HG03354 (cell line): ENCODE measurements around the gene PLA2G12B.

Experiments used
- ATAC-seq: cut with Tn5 transposase; IDR thresholded peaks from one replicate; pipeline ENCODE4 v1.9.1; 2021; ENCODE audit warnings: mild to moderate bottlenecking; ENCODE audit not compliant: unreplicated experiment, poor library complexity, severe bottlenecking

Gene PLA2G12B

DNA sequence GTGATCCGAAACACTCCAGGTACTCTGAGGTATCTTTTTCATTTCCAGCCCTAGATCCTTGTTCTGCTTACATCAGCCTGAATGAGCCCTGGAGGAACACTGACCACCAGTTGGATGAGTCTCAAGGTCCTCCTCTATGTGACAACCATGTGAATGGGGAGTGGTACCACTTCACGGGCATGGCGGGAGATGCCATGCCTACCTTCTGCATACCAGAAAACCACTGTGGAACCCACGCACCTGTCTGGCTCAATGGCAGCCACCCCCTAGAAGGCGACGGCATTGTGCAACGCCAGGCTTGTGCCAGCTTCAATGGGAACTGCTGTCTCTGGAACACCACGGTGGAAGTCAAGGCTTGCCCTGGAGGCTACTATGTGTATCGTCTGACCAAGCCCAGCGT, 56.0 kb downstream of the PLA2G12B start:
- ATAC-seq, result no peak

- ATAC-seq, result no peak
These were observed 59.3 kb downstream of the PLA2G12B start for GRCh38 chr10:72895236-72895850.

GRCh38 chr10:72893136-72893798, 61.3 kb downstream of the PLA2G12B start, which contains the start of gene OIT3:
OIT3 (plus strand) TSS chr10:72893739; CDS start chr10:72893799, 60 bp downstream.
- no peak for ATAC-seq

GRCh38 chr10:72890086-72890485, 64.5 kb downstream of the PLA2G12B start:
- no peak for ATAC-seq

DNA sequence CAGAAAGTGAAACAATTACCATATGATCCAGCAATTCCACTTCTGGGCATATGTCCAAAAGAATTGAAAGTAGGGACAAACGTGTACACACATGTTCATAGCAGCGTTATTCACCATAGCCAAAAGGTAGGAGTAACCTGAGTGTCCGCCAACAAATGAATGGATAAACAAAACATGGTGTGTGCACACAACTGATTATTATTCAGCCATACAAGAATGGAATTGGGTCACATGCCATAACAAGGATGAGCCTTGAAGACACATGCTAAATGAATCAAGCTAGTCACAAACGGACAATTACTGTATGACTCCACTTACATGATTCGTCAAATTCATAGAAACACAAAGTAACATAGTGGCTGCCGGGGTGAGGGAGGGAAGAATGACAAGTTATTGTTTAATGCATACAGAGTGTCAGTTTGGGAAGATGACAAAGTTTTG, 65.2 kb downstream of the PLA2G12B start:
- ATAC-seq, result no peak

DNA sequence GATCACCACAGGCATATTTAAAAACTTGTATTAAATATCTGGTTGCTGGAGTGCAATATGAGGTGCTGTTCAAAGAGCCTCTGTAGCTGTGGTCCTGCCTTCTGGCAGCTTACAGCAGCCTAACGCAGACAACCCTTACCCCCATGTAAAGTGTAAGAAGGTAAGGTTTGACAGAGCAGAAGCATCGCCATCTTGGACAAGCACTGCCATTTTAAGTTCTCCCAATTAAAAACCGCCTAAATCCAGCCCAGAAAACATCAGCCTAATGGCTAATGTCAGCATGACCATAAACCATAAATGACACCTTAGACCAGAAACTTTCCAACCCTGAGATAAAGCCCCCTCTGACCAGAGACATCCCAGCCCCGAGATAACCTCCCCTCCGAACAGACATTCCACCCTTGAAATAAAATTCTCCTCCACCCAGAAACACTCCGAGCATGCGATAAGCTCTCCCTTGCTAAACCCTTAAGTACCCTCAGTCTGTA, 66.4 kb downstream of the PLA2G12B start:
- no peak for ATAC-seq

DNA sequence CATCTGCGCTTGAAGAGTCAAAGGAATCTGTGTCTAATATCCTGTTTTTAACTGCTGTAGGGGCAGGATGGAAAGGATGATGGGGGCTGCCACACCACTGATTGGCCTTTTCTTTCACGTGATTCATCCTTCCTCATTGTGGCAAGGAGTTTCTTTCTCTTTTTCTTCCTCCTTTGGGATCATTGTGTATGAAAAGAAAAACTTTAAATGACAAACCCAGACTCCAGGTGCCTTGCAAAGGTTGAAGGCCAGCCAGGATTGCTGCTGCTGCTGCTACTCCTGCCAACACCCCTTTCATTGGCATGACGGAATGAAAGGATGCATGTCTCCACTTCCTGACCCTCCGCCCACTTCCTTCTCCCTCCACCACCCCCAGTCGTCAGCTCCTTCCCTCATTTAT, 67.6 kb downstream of the PLA2G12B start:
- ATAC-seq, result no peak

GRCh38 chr10:72886621-72887020, 68.0 kb downstream of the PLA2G12B start:
- ATAC-seq, result no peak

DNA sequence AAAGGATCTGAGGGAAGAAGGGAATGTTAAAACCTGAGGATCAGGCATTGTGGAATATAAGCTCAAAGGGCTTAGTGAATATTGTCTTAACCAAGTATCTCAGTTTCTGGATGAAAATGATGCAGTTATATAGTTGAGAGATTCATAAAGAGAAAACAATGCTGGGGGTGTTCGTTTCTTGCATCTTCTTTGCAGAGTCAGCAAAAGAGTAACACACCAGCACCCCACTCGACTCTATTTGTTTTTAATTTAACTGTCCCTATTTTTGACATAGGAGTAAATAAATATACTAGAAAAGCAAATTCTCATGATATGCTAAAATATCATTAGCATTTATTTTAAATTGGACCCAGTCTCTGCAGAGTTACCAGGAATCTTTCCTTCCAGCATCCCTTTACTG, 68.7 kb downstream of the PLA2G12B start:
- no peak for ATAC-seq
